Thyroid gland (tissue), 4 donors: Measurements from ENCODE around the gene COL18A1.

ENCODE experiments used
- POLR2A ChIP-seq, 2 donors: fragments of 450-650 bp; IDR thresholded peaks; one replicate each; pipeline ENCODE4 v1.6.1; 2017; ENCODE audit warnings: antibody characterized with exemption in 2 of 2, mild to moderate bottlenecking in 2 of 2, moderate library complexity in 1 of 2
- TF ChIP-seq, protein P1 (sequence below), 6 experiments: fragments of 200-600 bp in 3 of 6; fragments of 450-650 bp in 3 of 6; sonication (generic) in 3 of 6; IDR thresholded peaks; one replicate each; pipeline ENCODE4 v1.5.1; 2016 to 2019; ENCODE audit warnings: antibody characterized with exemption in 6 of 6, mild to moderate bottlenecking in 2 of 6, inconsistent platforms in 1 of 6, moderate library complexity in 1 of 6

DNA sequence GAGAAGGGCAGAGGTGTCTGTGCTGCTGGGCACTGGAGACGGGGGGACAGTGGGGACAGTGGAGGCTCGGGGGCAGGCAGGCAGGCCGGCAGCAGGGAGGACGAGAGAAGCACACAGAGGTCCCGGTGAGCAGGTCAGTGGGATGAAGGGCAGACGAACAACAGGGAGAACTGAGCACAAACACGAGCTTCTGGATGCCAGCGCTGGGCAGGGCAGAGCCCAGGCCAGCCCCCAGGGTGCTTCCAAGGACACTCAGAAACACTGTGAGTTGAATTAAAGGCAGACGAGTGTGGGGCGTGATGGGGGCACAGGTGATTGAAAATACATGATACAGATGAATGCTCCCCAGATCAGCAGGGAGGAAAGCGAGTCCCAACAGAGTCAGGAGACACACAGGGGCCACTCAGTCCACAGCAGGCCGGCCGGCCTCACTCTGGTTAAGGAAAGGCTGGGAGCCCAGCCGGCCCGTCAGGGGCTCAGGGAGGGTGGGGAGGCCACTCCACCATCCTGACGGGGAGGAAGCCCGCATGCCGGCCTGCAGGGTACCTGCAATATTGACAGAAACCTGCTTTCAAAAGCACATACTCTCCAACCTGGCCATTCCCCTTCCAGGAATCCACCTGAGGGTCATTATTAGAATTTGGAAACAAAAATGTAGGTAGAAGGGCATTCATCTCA is 123.2 kb downstream of the COL18A1 start:
- peak in 1 of 2 donors; percentile 34 for TF ChIP-seq POLR2A (IDR thresholded peaks at IDR 0.05)
- TF ChIP-seq, protein P1, sequence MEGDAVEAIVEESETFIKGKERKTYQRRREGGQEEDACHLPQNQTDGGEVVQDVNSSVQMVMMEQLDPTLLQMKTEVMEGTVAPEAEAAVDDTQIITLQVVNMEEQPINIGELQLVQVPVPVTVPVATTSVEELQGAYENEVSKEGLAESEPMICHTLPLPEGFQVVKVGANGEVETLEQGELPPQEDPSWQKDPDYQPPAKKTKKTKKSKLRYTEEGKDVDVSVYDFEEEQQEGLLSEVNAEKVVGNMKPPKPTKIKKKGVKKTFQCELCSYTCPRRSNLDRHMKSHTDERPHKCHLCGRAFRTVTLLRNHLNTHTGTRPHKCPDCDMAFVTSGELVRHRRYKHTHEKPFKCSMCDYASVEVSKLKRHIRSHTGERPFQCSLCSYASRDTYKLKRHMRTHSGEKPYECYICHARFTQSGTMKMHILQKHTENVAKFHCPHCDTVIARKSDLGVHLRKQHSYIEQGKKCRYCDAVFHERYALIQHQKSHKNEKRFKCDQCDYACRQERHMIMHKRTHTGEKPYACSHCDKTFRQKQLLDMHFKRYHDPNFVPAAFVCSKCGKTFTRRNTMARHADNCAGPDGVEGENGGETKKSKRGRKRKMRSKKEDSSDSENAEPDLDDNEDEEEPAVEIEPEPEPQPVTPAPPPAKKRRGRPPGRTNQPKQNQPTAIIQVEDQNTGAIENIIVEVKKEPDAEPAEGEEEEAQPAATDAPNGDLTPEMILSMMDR (IDR thresholded peaks at IDR 0.05) = no peak
